ENCODE results near the gene NAPB. TPM values are rescaled to one million over a fixed set of nuclear protein-coding genes. Genes with fewer than 3 reads are reported as not detected.
A peak's percentile ranks its signal among the peaks of the same experiment; 100 is the strongest.

NAPB gene
- total and polyA plus RNA-seq, 2 of the 8 experiments (the other 6 are each of a cell fraction or from before 2014, with no cell fraction given): 6.2 to 12.3 TPM

- TF ChIP-seq CHD7 (IDR thresholded peaks at IDR 0.05; ENCODE audit: insufficient replicate concordance, low read length): no peak
- 0 out of 2 replicates have a peak, but pooled peaks have one; percentile 18 for TF ChIP-seq SRF (IDR thresholded peaks at IDR 0.05; ENCODE audit: low read depth, low read length)
- TF ChIP-seq POLR2A (IDR thresholded peaks at IDR 0.05; ENCODE audit: control extremely low read depth in 1 of 2, low read depth in 2 of 2, low read length in 2 of 2): peak in 1 of 2 experiments; percentile 73; a peak in 1 of 3 replicates
- TF ChIP-seq YY1 (IDR thresholded peaks at IDR 0.05; ENCODE audit: low read depth, low read length): no peak
- TF ChIP-seq HDAC2 (IDR thresholded peaks at IDR 0.05; ENCODE audit: borderline replicate concordance in 1 of 2, low read depth in 2 of 2, low read length in 2 of 2): peak in 1 of 2 experiments; percentile 79; a peak in 2 of 4 replicates
- TF ChIP-seq CHD2 (IDR thresholded peaks at IDR 0.05; ENCODE audit: low read length): peak; percentile 75
- TF ChIP-seq NANOG (IDR thresholded peaks at IDR 0.05; ENCODE audit: insufficient read depth, low read depth, low read length, poor library complexity, severe bottlenecking): no peak
- TF ChIP-seq E2F6 (IDR thresholded peaks at IDR 0.05): peak; percentile 76
- no peak for TF ChIP-seq FOSL1 (IDR thresholded peaks at IDR 0.05; ENCODE audit: insufficient read depth, low read depth, low read length)
- no peak for TF ChIP-seq CHD1 (IDR thresholded peaks at IDR 0.05; ENCODE audit: low read depth, low read length)
Measured at GRCh38 chr20:23350196-23350903, 70.9 kb downstream of the NAPB start, which contains the start of gene NXT1 (continued).
